NCI-H1048 (cell line): Measurements from ENCODE around the gene HHEX.
"Not testable (repeated sequence)": the region's sequence is repeated elsewhere in the genome, so short reads cannot be mapped to it uniquely, and the experiment has no call there.

Experiments used
- DNase-seq: peaks from one replicate; lab custom pipeline; 2025; lab: John Stamatoyannopoulos, UW

The HHEX gene

DNA sequence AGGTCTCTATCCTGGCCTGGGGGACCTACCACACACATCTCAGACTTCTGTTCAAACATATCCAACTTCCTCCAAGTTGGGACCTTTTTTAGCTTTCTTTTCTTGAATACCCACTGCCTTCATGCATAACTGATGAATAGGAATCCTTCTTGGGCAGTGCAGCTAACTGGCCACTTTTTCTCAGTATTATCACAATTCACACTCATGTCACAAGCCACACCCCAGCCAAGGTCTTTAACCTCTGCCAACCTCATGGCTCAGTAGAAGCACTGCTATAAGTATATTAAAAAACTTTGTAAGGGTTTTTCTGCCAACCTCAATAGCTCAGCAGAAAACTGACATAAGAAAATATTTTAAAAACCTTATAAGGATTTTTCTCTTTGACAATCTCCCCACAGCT is 44.5 kb downstream of the HHEX start:
- DNase-seq: no peak

DNA sequence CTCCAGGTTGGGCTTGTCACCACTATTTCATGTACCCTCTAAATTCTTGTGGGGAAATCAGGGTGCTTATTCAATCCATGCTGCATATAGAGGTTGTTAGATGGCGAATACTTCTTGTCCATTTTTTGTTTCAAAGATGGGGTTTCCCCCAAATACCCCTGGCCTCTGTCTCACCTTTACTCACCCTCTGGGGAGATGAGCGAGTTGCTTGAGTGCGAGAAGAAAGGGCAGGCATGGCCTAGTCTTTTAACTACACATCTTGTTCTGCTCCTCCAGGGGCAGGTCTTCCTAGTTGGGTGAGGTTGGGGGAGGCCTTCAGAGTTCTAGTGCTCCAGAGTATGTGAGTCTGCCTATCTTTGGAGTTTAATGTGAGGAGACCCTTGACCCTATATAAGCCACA is 46.2 kb downstream of the HHEX start:
- no peak for DNase-seq

DNA sequence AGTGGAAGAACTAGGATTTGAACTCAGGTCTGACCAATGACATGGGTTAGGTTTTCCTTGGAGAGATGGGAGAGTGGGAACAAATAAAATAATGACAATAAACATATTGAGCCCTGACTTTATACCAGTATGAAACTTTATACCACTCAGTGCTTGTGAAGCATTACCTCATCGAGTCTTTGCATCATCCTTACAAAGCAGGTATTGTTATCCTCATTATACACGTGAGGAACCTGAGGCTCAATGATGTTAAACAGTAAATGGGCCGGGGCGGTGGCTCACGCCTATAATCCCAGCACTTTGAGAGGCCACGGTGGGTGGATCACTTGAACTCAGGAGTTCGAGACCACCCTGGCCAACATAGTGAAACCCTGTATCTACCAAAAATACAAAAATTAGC is 47.7 kb downstream of the HHEX start:
- DNase-seq: no peak

DNA sequence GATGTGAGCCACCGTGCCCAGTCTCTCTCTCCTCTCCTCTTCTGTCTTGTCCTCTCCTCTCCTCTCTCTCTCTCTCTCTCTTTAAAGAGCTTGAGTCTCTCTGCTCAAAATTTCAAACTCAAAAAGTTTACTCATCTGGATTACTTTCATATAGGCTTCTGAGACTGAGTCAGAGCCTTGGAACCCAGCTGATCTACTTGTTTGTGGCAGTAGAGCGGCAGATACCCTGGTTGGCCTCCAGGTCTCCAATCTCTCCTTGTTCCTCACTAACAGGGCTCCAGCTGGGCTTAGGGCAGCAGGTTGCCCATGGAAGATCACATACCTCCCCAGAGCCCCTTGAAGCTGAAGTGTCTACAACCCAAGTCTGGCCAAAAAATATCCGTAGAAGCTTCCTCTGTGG is 51.0 kb downstream of the HHEX start:
- no peak for DNase-seq

DNA sequence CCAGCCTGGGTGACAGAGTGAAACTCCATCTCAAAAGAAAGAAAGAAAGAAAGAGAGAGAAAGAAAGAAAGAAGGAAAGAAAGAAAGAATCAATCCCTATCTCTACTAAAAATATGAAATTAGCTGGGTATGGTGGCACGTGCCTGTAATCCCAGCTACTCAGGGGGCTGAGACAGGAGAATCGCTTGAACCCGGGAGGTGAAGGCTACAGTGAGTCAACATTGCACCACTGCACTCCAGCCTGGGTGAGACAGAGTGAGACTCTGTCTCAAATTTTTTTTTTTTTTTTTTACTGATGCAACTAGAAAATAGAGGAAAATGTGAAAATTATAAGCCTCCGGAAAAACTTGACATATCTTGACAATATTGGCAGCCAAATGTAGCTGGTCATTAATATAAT is 52.0 kb downstream of the HHEX start:
- not testable (repeated sequence) for DNase-seq

DNA sequence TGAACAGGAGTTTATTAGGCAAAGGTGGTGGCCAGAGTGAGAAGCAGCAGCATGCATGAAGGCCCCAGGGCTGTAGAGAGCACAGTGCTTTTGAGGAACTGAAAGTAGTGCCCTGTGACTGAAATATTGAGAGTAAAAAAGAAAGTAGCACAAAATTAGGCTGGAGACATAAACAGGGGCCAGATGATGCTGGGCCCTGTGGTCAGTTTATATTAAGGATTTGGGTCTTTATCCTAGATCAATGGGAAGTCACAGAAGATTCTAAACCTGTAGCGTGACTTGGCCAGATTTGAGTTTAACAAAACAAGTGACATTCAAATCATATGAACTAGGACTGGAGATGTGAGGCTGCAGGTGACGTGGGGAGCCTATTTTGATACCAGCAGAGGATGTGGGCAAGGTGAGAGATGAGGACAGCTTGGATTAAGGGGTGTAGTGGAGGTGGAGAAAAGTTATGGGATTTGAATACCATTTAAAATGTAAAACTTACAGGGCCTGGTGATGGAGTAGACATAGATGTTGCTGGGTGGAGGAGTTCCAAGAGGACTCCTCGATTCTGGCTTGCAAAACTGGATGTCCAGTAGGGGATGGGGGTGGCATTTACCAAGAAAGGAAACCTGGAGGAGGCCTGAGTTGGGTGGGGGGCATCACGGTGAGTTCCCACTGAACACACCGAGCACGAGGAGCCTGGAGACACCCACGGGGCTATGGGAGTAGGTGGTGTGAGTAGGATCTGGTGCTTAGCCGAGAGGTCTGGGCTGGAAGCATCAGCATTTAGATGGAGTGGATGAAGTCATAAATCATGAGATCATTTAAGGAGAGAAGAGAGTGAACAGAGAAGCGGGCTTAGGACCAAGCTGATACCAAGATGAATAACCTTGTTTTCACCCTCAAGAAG is 52.8 kb downstream of the HHEX start:
- DNase-seq: no peak
